GM23338 (cell line): ENCODE measurements around the gene TRIM61. TPM values are rescaled to one million over a fixed set of nuclear protein-coding genes. Genes with fewer than 3 reads are reported as not detected.
A peak's percentile ranks its signal among the peaks of the same experiment; 100 is the strongest.

Experiments used
- ATAC-seq: fragments of 200-7000 bp; cut with Tn5 transposase; 3 replicates; pipeline ENCODE4 v1.9.1; 2020
- DNase-seq: peaks from one replicate; pipeline ENCODE4 v3.0.0-alpha.2; 2015; ENCODE audit warnings: low spot score
- H2AFZ ChIP-seq: fragments of 200-600 bp; sonication (generic); 2 replicates; pipeline ENCODE4 v1.8.0; 2016; ENCODE audit warnings: antibody characterized with exemption, mild to moderate bottlenecking, moderate library complexity
- H3F3A ChIP-seq: fragments of 200-600 bp; sonication (generic); replicated peaks from 2 replicates; pipeline ENCODE4 v1.8.0; 2017; ENCODE audit warnings: antibody characterized with exemption, mixed run types, low read depth
- H3K27ac ChIP-seq: fragments of 200-600 bp; sonication (generic); 2 replicates; pipeline ENCODE4 v1.6.1; 2016; ENCODE audit warnings: low read depth
- H3K27me3 ChIP-seq: fragments of 200-600 bp; sonication (generic); 2 replicates; pipeline ENCODE4 v1.8.0; 2016; ENCODE audit warnings: mild to moderate bottlenecking, mixed run types, moderate library complexity; ENCODE audit not compliant: insufficient read depth
- H3K36me3 ChIP-seq: fragments of 200-600 bp; sonication (generic); 2 replicates; pipeline ENCODE4 v1.8.0; 2016; ENCODE audit warnings: mild to moderate bottlenecking; ENCODE audit not compliant: insufficient read depth
- H3K4me1 ChIP-seq: fragments of 200-600 bp; sonication (generic); 2 replicates; pipeline ENCODE4 v1.8.0; 2016; ENCODE audit warnings: mild to moderate bottlenecking, moderate library complexity; ENCODE audit not compliant: insufficient read depth
- H3K4me2 ChIP-seq: fragments of 200-600 bp; sonication (generic); 2 replicates; pipeline ENCODE4 v1.7.1; 2017; ENCODE audit warnings: mixed run types
- H3K4me3 ChIP-seq: fragments of 200-600 bp; sonication (generic); 2 replicates; pipeline ENCODE4 v1.6.1; 2016; ENCODE audit warnings: mixed run types
- H3K79me2 ChIP-seq: fragments of 200-600 bp; sonication (generic); replicated peaks from 2 replicates; pipeline ENCODE4 v1.8.0; 2017; ENCODE audit warnings: mild to moderate bottlenecking; ENCODE audit not compliant: insufficient read depth
- H3K9me2 ChIP-seq: fragments of 200-600 bp; sonication (generic); 2 replicates; pipeline ENCODE4 v1.8.0; 2017; ENCODE audit not compliant: insufficient read depth
- H4K20me1 ChIP-seq: fragments of 200-600 bp; sonication (generic); replicated peaks from 2 replicates; pipeline ENCODE4 v1.8.0; 2017; ENCODE audit warnings: mild to moderate bottlenecking; ENCODE audit not compliant: insufficient read depth
- H3K27ac Mint-ChIP-seq: 2 replicates; pipeline ENCODE4 v1.8.0; 2020; ENCODE audit warnings: inconsistent platforms, mild to moderate bottlenecking, moderate library complexity, mixed read lengths
- H3K27me3 Mint-ChIP-seq: 3 replicates; pipeline ENCODE4 v1.8.0; 2022; ENCODE audit warnings: low read depth, mild to moderate bottlenecking, moderate library complexity, mixed read lengths, inconsistent platforms; ENCODE audit not compliant: insufficient read depth, poor library complexity
- H3K36me3 Mint-ChIP-seq: 3 replicates; pipeline ENCODE4 v1.8.0; 2021; ENCODE audit warnings: low read depth, mild to moderate bottlenecking, inconsistent platforms, moderate library complexity, mixed read lengths
- H3K4me1 Mint-ChIP-seq: 3 replicates; pipeline ENCODE4 v1.8.0; 2020; ENCODE audit warnings: mild to moderate bottlenecking, inconsistent platforms, mixed read lengths
- H3K4me3 Mint-ChIP-seq: 3 replicates; pipeline ENCODE4 v1.8.0; 2021; ENCODE audit warnings: moderate library complexity, mild to moderate bottlenecking, inconsistent platforms, mixed read lengths
- H3K9me3 Mint-ChIP-seq: 3 replicates; pipeline ENCODE4 v1.8.0; 2020; ENCODE audit warnings: moderate library complexity, mild to moderate bottlenecking, inconsistent platforms, mixed read lengths
- CTCF ChIP-seq, 2 experiments: fragments of 200-600 bp in 1 of 2; sonication (generic) in 1 of 2; conservative IDR thresholded peaks; 2 replicates each; pipeline versions ENCODE4 v1.5.1 to v1.6.1; 2016 to 2017; ENCODE audit warnings: antibody characterized with exemption in 2 of 2, low read depth in 2 of 2, mild to moderate bottlenecking in 2 of 2, moderate library complexity in 1 of 2
- EZH2 ChIP-seq: fragments of 200-600 bp; sonication (generic); IDR thresholded peaks from one replicate; pipeline ENCODE4 v1.8.0; 2017; ENCODE audit warnings: antibody characterized with exemption, mild to moderate bottlenecking, low read depth; ENCODE audit not compliant: unreplicated experiment
- EZH2phosphoT487 ChIP-seq: fragments of 200-600 bp; sonication (generic); IDR thresholded peaks from one replicate; pipeline ENCODE4 v1.8.1; 2018; ENCODE audit warnings: antibody characterized with exemption; ENCODE audit not compliant: unreplicated experiment
- JUNB ChIP-seq: IDR thresholded peaks from one replicate; pipeline ENCODE4 v1.6.1; 2016; ENCODE audit warnings: antibody characterized with exemption; ENCODE audit not compliant: unreplicated experiment
- NANOG ChIP-seq: IDR thresholded peaks from 2 replicates; pipeline ENCODE4 v1.6.1; 2016; ENCODE audit warnings: antibody characterized with exemption, borderline replicate concordance
- REST ChIP-seq: IDR thresholded peaks from one replicate; pipeline ENCODE4 v1.6.1; 2018; ENCODE audit warnings: antibody characterized with exemption; ENCODE audit not compliant: unreplicated experiment
- ZNF114 ChIP-seq: fragments of 250-450 bp; sonication (Bioruptor Pico); IDR thresholded peaks from 2 replicates; pipeline ENCODE4 v1.5.0; 2020; ENCODE audit warnings: mild to moderate bottlenecking, moderate library complexity
- ZNF331 ChIP-seq: fragments of 250-450 bp; sonication (Bioruptor Pico); IDR thresholded peaks from 2 replicates; pipeline ENCODE4 v1.5.0; 2020; ENCODE audit warnings: low read depth, mild to moderate bottlenecking, moderate library complexity
- ZNF462 ChIP-seq: fragments of 250-450 bp; sonication (Bioruptor Pico); IDR thresholded peaks from 2 replicates; pipeline ENCODE4 v1.5.0; 2020; ENCODE audit warnings: mild to moderate bottlenecking, moderate library complexity
- polyA plus RNA-seq: library from polyadenylated mRNA; unstranded; fragments of >200 nt; fragmentation: Nextera tagmentation; extraction: Ambion mirVana; gene quantifications from 2 replicates; pipeline ENCODE4 v1.2.1, GENCODE V29; 2016
- total RNA-seq: library from RNA; depleted of rRNA; stranded (reverse); fragments of >200 nt; shearing (Covaris generic); gene quantifications from 2 replicates; pipeline ENCODE4 v1.2.3, GENCODE V29; 2014

Gene TRIM61
- total and polyA plus RNA-seq, 2 experiments from 2014 or later = 0.38 TPM; not detected in 1

GRCh38 chr4:165009493-165010227, 32.2 kb upstream of the TRIM61 start:
- Histone ChIP-seq H4K20me1 (no peaks in the 10 kb centered on the region), H3K9me2 (no peaks in the 10 kb centered on the region), H2AFZ (no peak overlapping the region), H3K27ac (no peak overlapping the region), H3K36me3 (no peaks in the 10 kb centered on the region), H3K4me1 (no peaks in the 10 kb centered on the region), H3K27me3 (no peaks in the 10 kb centered on the region), H3K4me2 (no peak overlapping the region), H3K79me2 (no peaks in the 10 kb centered on the region), H3K4me3 (no peak overlapping the region), H3F3A (no peaks in the 10 kb centered on the region)
- no peaks in the 10 kb centered on the region for H3K36me3 Mint-ChIP-seq
- H3K27me3 Mint-ChIP-seq = peaks cover 8% of the 10 kb centered on the region
- TF ChIP-seq NANOG = no peak
- no peak overlapping the region for H3K27ac Mint-ChIP-seq
- no peak for DNase-seq
- no peaks in the 10 kb centered on the region for H3K9me3 Mint-ChIP-seq
- ATAC-seq = no peak
- H3K4me1 Mint-ChIP-seq = peaks cover 4% of the 10 kb centered on the region; the same call in 1 of the 3 replicates
- H3K4me3 Mint-ChIP-seq = no peak overlapping the region

- peaks cover 3% of the 10 kb centered on the region for H3K27me3 Mint-ChIP-seq
- TF ChIP-seq CTCF (conservative IDR thresholded peaks at IDR 0.05; ENCODE audit: low read depth in 2 of 2) (no peak), JUNB (no peak), NANOG (no peak), ZNF331 (CRISPR knock-in tag) (no peak), EZH2phosphoT487 (no peak), ZNF462 (CRISPR knock-in tag) (no peak), EZH2 (no peak), REST (no peak), ZNF114 (no peak)
- no peaks in the 10 kb centered on the region for H3K9me2 ChIP-seq
- H2AFZ ChIP-seq = peak overlapping the region; percentile 91
- no peaks in the 10 kb centered on the region for H3K9me3 Mint-ChIP-seq
- peaks cover 7% of the 10 kb centered on the region for H3K4me1 Mint-ChIP-seq
- H3K4me3 Mint-ChIP-seq = no peak overlapping the region
- no peak overlapping the region for H3K4me2 ChIP-seq
- H3K4me3 ChIP-seq = no peak overlapping the region
- no peaks in the 10 kb centered on the region for H3K4me1 ChIP-seq
- H3K36me3 Mint-ChIP-seq = no peaks in the 10 kb centered on the region
- no peak for ATAC-seq
- H3K27ac ChIP-seq = no peak overlapping the region
- H4K20me1 ChIP-seq = no peaks in the 10 kb centered on the region
- no peaks in the 10 kb centered on the region for H3K36me3 ChIP-seq
- H3K27ac Mint-ChIP-seq = no peak overlapping the region
- DNase-seq = no peak
- no peaks in the 10 kb centered on the region for H3K79me2 ChIP-seq
- no peaks in the 10 kb centered on the region for H3F3A ChIP-seq
- H3K27me3 ChIP-seq = no peaks in the 10 kb centered on the region
Measured at GRCh38 chr4:165006886-165007285, 29.4 kb upstream of the TRIM61 start.
